Measurements from ENCODE around the gene MACROH2A2.
"Not testable (repeated sequence)": the region's sequence is repeated elsewhere in the genome, so short reads cannot be mapped to it uniquely, and the experiment has no call there.

Gene MACROH2A2

DNA sequence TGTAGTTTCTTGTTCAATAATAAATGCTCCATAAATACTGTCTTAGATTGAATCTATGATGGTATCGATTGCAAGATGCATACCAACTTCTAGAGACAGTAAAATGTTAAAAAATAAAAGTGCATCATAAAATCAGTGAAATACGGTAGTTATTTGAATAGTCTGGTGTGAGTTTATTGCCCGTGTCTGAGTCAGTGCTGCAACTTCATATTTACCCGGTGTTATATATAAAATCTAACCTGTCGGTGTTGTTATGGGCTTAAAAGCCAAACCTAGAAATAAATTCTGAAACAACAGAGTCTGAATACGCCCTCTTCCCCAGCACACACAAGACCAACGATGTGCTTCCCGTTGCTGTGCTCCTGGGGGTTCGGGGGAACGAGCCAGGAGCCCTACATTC is 16.3 kb downstream of the MACROH2A2 start:
- DNase-seq, result no peak

DNA sequence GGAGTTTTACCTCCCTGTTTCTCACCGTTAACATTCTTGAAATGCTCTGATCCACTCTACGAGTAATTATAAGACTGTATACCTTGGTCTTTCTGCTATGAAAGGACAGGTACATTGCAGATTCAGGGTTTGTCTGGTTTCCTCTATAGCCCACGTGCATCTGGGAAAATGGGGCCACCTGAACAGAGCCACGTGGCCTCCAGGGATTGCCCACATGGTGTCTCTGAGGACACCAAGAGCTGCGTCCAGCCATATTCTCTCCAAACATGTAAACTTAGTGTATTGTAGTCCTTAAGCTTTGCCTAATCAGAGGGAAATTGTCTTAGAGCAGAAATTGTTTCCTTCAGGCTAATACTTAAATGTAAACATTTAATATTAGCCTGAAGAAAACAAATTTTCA is 16.7 kb downstream of the MACROH2A2 start:
- DNase-seq, result no peak

DNA sequence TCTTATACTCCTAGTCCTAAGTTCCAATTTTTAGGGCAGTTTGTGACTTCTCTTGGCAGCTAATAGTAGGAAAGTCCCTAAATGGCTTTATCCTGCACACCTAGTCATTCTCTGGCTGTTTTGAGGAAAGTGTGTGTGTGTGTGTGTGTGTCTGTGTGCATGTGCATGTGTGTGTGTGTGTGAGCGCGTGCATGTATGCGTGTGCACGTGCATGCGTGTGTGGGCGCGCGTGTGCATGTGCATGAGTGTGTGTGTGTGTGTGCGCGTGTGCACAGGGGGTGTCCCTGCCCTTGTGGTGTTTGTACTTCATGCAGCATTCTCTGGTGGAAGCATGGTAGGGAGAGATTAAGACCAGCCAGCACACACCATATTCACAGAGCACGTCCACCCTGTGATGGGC is 18.2 kb downstream of the MACROH2A2 start:
- no peak for DNase-seq

DNA sequence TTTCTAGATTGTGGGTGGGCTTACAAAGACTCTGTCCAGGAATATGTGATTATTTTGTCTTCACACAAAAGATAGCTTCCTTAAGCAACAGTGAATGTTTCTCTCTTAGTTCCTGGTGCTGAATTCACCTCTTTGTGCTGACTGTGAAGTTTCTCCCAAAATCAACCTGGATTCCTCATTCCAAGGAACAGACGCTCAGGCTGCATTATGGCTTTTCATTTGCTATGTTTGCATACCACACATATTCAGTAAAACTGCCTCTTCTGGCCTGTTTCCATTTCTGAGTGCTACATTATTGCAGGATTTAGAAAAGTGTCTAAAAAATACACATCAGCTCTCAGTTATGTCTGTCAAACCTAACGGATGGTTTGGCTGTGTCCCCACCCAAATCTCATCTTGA is 21.5 kb downstream of the MACROH2A2 start:
- DNase-seq, result peak; percentile 16

DNA sequence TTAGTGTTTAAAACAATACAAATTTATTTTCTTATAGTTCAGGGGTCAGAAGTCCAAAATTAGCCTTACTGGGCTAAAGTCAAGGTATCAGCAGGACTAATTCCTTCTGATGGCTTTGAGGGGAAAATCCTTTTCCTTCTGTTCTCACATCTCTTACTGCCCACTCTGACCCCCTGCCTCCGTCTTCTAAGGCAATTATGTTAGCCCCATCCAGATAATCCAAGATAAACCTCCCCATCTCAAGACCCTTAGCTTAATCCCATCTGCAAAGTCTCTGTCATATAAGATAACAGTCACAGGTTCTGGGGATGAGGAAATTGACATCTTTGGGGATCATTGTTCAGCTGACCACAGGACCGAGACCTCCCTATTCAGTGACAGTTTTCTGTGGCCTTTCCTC is 22.3 kb downstream of the MACROH2A2 start:
- DNase-seq, result no peak

DNA sequence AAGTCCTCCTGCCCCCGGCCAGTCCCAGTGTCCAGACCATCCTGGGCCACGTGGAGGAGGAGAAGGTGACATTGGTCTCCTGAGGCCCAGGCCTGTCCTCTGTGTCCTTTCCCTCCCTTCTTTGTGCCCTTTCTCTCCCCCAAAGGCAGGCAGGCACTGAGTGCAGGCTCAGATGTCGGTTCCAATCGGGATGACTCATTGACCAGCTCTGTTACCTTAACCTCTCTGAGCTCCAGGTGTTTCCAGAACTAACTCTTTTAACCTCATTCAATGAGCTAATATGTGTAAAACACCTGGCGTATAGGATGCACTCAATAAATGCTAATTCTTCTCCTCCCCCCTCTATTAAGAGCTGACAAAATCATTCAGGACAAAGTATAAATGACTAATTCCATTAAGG is 25.7 kb downstream of the MACROH2A2 start:
- no peak for DNase-seq

DNA sequence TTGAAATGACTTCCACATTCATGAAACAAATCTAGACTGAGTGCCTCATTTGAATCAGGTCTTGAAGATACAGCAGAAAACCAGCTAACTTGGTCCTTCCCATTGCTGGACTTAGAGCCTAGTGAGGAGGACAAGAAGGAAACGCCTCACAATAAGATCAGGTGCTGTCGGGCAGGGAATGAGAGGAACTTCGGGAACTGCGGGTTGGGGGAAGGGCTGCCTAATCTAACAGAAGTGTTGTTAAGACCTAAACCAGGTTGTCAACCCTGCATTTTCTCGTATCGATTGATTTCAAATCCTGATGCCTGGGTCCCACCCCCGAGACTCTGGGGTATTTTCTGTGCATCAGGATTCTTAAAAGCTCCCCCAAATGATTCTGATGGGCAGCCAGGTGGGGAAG is 26.3 kb downstream of the MACROH2A2 start:
- no peak for DNase-seq

DNA sequence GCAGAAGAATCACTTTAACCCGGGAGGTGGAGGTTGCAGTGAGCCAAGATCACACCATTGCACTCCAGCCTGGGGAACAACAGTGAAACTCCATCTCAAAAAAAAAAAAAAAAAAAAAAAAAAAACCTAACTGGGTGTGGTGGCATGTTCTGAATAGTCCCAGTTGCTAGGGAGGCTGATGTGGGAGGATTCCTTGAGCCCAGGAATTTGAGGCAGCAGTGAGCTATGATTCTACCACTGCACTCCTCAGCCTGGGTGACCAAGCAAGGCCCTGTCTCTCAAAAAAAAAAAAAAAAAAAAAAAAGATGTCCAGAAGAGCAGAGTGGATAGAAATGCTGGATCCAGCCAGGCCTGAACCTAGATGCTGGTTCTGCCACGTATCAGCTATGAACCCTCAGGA is 28.1 kb downstream of the MACROH2A2 start:
- not testable (repeated sequence) for DNase-seq

DNA sequence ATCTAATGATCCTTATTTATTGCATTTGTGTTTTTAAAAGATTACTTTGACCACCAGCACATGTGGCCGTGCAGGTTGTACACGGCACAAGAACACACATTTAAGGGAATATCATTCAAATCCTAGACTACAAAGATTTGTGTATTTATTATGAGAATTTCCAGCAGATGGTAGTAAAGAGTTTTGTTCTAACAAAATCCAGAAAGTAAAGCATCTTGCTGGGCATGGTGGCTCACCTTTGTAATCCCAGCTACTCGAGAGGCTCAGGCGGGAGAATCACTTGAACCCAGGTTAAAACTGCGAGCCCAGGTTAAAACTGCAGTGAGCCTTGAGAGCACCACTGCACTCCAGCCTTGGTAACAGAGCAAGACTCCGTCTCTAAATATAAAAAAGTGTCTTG is 31.5 kb downstream of the MACROH2A2 start:
- no peak for DNase-seq

DNA sequence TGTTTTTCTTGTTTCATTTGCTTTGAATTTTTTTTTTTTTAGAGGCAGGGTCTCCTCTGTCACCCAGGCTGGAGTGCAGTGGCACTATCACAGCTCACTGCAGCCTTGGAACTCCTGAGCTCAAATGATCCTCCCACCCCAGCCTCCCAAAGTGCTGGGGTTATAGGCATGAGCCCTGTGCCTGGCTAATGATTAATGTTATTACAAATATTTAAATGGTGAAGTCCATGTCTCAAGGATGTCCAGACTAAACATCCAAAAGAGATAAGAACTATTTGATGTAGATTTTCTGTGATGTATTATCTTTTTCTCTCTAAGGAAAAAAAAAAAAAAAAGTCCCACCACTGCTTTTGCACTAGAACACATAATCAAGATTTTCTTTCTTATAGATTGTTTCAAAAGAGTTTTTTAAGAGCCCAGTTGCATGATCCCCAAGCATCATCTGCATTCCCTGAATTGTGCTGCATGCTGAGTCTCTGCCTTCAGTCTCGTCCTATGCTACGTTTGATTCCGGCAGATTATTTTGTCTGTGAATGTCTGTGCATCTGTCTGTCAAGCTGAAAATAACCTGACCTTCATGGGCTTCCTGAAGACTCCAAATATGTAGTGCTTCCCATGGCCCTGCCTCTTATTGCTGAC is 33.4 kb downstream of the MACROH2A2 start:
- DNase-seq, result no peak

DNA sequence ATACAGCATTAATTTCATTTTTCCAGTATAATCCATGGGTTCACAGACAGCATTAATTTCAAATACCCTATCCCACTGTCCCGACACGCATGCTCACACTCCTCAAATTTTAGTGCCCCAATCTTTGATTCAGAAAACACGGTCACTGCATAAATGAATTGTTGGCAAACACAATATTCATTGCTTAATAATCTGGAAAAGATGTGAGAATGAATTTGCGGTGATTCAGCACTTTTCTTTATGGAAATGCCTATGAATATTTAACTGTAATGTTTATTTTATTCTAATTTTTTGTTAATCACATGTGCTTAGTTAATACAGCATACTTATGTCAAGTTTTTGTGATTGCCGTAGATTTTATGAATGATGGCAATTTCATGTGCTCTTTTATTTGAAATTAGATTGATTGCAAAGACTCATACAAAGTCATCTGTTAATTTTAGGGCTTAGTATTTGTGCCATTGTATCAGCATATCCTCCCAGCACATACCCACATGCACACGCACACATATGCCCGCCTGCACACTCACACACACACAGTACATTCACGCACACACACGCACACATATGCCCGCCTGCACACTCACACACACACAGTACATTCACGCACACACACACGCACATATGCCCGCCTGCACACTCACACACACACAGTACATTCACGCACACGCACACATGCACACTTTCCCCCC is 35.1 kb downstream of the MACROH2A2 start:
- no peak for DNase-seq

DNA sequence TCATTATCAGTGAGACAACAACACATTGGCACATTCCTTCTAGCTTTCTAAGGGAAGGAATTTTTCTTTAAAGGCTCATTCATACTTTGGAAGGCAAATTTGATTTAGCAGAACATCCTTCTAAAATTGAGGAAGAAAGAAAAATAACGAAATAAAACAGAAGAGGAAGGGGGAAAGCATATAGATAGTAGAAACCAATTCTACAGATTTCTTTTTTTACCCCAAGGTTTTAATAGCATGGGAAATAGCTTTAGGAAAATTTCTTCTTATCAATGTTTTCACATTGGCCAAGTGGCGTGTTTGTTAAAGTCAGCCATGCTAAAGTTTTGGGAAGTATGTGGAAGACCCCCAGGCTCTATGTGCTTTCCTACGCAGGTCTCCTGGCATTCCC is 35.7 kb downstream of the MACROH2A2 start:
- no peak for DNase-seq

DNA sequence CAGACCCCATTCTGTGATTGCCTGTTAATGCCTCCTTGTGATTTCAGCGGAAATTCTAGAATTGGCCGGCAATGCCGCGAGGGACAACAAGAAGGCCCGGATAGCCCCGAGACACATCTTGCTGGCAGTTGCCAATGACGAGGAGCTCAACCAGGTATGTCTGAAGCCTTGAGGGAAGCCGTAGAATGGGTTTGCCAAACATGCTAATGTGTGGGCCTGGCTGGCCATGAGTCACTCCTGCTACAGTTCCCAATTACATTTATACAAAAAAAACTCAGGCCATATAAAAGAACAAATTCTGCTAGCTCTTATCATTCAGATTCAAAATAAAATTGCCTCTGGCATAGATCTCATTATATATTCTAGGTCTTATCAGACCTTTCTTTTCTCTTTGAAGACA is 37.4 kb downstream of the MACROH2A2 start:
- DNase-seq, result no peak

DNA sequence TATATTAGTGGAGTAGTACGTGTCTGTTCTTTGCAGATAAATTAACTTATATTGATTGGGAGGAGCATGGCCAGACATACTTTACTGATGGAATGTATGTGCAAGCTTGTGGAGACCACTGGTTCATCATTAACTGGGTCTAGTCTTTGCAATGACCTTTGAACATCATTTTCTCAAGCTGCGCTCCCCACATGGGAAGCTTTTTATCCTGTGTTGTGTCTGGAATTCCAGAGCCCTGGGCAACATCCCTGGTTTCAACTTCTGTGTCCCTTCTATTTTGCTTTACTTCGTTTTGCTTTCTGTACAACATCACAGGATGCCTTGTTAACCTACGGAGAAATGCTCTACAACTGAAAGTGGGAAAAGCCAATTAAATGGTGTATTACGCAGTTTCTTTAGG is 38.3 kb downstream of the MACROH2A2 start:
- no peak for DNase-seq

DNA sequence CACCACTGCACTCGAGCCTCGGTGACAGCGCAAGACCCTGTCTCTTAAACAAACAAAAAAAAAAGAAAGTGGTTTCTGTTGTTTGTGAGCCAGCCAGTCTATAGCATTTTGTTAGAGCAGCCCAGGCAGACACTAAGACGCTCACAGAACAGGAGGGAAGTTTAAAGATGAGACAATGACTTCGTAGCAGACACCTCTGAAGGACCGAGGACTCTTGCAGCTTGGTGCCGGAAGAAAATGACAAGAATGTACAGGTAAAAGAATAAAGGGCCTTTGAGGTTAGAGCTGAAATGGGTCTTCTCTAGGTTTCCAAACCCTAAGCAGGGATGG is 39.7 kb downstream of the MACROH2A2 start:
- no peak for DNase-seq

DNA sequence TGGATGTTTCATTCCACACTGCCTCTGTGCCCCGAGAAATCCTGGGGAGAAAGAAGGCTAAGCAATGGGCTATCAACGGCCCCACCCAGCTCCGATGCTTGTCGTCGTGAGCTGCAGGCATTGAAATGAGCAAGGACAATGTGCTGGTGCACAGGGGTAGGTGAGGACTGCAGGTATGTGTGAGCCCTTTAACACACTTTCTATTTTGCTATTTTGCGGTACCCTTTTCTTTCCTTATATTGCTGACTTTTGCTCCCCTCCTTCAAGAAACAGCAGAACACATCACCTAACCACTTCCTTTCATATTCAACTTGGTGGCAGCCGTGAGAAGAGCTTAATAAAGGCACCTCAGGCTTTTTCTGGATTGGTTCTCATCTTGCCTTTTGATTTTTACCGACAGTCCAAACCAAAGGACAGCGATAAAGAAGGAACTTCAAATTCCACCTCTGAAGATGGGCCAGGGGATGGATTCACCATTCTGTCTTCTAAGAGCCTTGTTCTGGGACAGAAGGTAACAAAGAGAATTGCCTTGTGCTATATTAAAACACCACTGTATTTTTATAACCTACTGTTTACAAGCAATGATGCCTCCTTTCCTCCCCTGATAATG is 40.8 kb downstream of the MACROH2A2 start:
- DNase-seq, result no peak

DNA sequence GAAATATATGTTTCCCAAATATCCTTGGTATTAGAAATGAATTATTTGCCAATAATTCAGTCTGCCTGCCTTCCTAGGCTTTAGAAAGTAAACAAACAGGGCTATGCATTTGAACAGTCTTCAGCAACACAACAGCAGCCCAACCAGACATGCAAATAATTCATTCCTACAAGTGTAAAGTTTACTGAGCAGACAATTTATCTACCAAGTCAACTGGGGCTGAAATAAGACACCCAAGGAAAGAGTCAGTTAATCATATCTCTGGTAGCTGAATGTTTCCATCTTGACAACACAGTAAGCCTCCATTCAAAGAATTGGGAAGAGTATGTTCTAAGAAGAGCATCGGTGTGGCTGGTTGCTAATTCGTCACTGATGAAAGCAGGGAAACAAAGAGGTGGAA is 41.6 kb downstream of the MACROH2A2 start:
- DNase-seq, result no peak

DNA sequence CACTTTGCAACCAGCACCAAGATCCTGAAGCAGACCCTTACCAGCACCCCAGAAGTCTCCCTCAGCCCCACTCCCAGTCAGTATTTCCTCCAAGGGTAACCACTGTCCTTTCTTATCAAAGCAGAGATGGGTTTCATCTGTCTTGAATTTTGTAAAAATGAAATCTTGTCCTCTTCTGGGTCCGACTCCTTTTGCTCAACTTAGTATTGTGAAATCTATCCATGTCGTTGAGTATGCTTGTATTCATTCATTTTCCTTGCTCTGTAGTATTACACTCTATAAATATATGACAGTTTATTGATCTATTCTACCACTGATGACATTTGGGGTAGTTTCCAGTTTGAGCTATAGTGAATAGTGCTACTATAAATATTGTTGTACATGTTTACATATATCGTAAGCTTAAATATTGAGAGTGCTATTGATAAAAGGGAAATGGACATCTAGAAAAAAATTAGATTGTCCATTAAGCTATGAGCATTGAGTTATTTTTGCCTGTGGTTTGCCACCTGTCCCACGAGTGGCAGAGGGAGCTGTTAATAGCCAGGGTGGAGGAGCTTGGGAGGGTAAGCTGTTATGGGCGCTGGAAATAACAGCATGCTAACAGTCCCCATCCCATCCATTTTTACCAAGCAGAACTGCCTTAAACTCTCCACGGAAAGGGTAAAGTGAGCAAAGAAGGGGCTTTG is 43.5 kb downstream of the MACROH2A2 start:
- DNase-seq, result no peak

DNA sequence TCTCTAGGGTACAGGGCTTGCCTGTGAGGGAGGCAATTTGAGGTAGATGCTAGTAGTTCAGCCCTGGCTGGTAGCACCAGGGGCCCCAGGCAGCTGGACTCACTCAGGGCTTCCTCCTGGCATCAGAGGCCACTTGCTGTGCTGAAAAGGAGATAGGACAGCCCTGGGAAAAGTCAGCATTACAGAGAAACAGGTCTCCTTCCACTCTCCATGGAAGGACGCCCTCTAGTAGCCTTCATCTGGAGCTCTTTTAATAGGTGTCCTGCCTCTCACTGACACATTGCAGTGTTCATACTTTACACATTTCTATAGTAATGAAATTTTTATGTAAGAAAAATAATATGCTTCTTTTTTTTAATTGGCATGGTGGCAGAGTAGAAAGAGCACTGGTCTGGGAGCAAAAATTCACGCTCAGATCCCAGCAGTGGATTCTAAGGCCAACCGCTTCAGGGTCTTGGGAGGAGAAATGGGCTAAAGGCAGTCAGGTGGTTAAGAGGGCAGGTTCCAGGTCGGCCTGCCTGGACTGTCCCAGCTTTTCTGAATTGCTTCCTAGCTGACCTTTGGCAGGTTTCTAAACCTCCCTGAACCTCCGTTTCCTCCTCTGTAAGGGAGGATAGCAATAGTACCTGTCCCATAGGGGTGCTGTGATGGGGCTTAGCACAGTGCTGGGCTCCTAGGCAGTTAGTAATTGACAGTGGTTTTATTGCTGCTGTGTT is 44.2 kb downstream of the MACROH2A2 start:
- no peak for DNase-seq

DNA sequence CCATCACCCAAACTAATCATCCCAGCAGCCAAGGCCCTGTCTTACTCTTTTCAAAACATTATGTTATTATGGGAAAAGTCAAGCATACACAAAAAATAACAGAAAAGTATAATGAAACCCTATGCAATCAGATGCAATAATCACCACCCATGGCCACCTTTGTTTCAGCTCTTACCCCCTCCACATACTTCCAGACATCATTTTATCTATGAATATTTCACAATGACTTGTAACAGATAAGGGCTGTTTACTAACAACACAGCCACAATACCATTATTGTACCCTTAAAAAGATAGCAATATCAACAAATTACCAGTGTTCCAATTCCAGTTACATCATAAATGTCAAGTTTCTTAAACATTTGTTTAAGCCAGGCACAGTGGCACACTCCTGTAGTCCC is 44.8 kb downstream of the MACROH2A2 start:
- no peak for DNase-seq

DNA sequence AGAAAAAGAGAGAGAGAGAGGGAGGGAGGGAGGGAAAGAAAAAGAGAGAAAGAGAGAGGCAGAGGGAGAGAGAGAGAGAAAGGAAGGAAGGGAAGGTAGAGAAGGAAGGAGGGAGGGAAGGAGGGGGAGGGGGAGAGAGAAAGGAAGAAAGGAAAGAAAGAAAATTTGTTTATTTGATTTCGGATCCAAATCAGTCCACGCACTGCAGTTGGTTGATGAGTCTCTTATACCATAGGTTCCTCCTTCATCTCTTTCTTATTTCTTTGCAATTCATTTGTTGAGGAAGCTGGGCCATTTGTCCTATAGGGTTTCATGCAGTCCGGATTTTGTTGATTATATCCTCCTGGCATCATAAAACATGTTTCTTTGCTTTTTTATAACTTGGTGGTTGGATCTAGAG is 45.6 kb downstream of the MACROH2A2 start:
- DNase-seq, result no peak

DNA sequence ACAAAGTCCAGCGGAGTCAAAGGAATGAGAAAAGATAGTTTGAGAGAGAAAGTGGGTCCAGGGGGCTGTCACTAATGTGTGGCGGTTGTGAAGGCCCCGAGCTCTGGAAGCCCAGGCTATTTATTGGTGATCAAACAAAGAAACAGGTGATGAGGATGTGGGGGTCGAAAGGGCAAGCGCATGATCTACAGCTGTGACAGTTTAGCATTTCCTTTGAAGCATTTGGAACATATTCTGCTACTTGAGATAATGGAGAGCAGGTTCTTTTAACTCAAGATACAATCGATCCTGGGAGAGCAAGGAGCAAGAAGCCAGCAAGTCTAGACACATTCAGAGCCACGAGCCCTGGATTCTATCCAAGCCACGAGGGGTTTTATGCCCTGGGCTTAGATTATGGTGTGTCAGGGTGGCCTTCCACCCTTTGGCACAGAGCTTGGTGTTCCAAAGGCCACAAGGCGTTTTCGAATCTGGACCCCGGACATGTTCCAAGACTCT is 48.5 kb downstream of the MACROH2A2 start:
- DNase-seq, result not testable (repeated sequence)

DNA sequence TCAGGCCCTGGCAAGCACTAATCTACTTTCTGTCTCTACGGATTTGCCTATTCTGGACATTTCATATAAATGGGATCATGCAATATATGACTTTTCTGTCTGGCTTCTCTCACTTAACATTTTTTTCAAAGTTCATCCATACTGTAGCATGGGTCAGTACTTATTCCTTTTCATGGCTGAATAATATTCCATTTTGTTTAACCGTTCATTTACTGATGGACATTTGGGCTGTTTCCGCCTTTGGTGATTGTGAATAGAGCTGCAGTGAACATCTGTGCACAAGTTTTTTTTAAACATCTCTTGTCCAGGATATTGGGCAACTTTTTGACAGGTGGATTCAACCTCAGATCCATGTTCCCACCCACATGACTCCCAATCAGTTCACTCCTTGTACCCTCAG is 49.0 kb downstream of the MACROH2A2 start:
- DNase-seq, result no peak
